H1 (cell line): ENCODE results near the gene PRXL2B. TPM values are rescaled to one million over a fixed set of nuclear protein-coding genes. Genes with fewer than 3 reads are reported as not detected.
"Not testable (repeated sequence)": the region's sequence is repeated elsewhere in the genome, so short reads cannot be mapped to it uniquely, and the experiment has no call there.

Source experiments
- CTCF ChIA-PET: fragments of 300-600 bp; sonication (Branson Sonifier 250); formaldehyde crosslinking; loops from one replicate; lab custom pipeline; 2021; ENCODE audit not compliant: partially characterized antibody; lab: Charles Lee
- POLR2A ChIA-PET: fragments of 300-600 bp; sonication (Branson Sonifier 250); formaldehyde crosslinking; loops from one replicate; lab custom pipeline; 2021; ENCODE audit warnings: inconsistent platforms; ENCODE audit not compliant: partially characterized antibody; lab: Charles Lee
- DNase-seq, 2 experiments: peaks; one replicate each; pipeline versions ENCODE4 v3.0.0 to v3.0.0-alpha.2; 2010 to 2022; ENCODE audit warnings: low spot score in 2 of 2, low read depth in 1 of 2, mixed read lengths in 1 of 2
- FAIRE-seq: peaks from 2 replicates; lab custom pipeline; 2011; peaks lifted over from hg19 to GRCh38; lab: Jason Lieb, UNC
- H2AFZ ChIP-seq: 2 replicates; pipeline ENCODE4 v1.8.1; 2012; ENCODE audit warnings: low read length, inconsistent platforms
- H2AK5ac ChIP-seq: 2 replicates; pipeline ENCODE4 v1.6.1; 2013; ENCODE audit warnings: low read depth, low read length
- H2BK120ac ChIP-seq: replicated peaks from 2 replicates; pipeline ENCODE3; 2013; ENCODE audit warnings: low read depth, low read length, inconsistent platforms
- H2BK12ac ChIP-seq: 2 replicates; pipeline ENCODE4 v1.6.1; 2013; ENCODE audit warnings: low read depth, low read length
- H2BK15ac ChIP-seq: 2 replicates; pipeline ENCODE4 v1.6.1; 2013; ENCODE audit warnings: low read length
- H2BK20ac ChIP-seq: 2 replicates; pipeline ENCODE4 v1.6.1; 2013; ENCODE audit warnings: low read length
- H2BK5ac ChIP-seq: 2 replicates; pipeline ENCODE4 v1.6.1; 2013; ENCODE audit warnings: low read depth, low read length
- H3K14ac ChIP-seq: 2 replicates; pipeline ENCODE4 v1.6.1; 2013; ENCODE audit warnings: inconsistent platforms; ENCODE audit not compliant: insufficient read length
- H3K18ac ChIP-seq: 2 replicates; pipeline ENCODE4 v1.6.1; 2013; ENCODE audit warnings: low read length; ENCODE audit errors: extremely low read depth
- H3K23ac ChIP-seq: 2 replicates; pipeline ENCODE4 v1.6.1; 2013; ENCODE audit warnings: inconsistent platforms; ENCODE audit not compliant: insufficient read length
- H3K23me2 ChIP-seq: 2 replicates; pipeline ENCODE4 v1.6.1; 2013; ENCODE audit warnings: low read depth, low read length
- H3K27ac ChIP-seq: 2 replicates; pipeline ENCODE4 v1.6.1; 2011; ENCODE audit warnings: low read depth, low read length, inconsistent platforms
- H3K27me3 ChIP-seq, 4 experiments: replicated peaks in 1 of 4; 1 replicate in 1 of 4; 2 replicates in 3 of 4; pipeline versions ENCODE4 v1.6.1 to v1.8.1; 2011 to 2013; ENCODE audit warnings: low read length in 3 of 4, mild to moderate bottlenecking in 3 of 4, inconsistent platforms in 2 of 4, mixed read lengths in 2 of 4, moderate library complexity in 1 of 4; ENCODE audit not compliant: control insufficient read depth in 3 of 4, insufficient read depth in 3 of 4; ENCODE audit errors: extremely low read depth in 1 of 4
- H3K36me3 ChIP-seq, 4 experiments: 2 replicates each; pipeline versions ENCODE4 v1.6.1 to v1.8.1; 2011 to 2013; ENCODE audit warnings: mild to moderate bottlenecking in 4 of 4, low read length in 3 of 4, moderate library complexity in 2 of 4, control low read depth in 1 of 4, inconsistent platforms in 1 of 4; ENCODE audit not compliant: insufficient read depth in 4 of 4, control insufficient read depth in 2 of 4
- H3K4ac ChIP-seq: replicated peaks from 2 replicates; pipeline ENCODE3; 2013; ENCODE audit warnings: low read length, low read depth, mixed read lengths, inconsistent platforms; ENCODE audit not compliant: insufficient read length
- H3K4me1 ChIP-seq, 4 experiments: replicated peaks in 1 of 4; 1 replicate in 1 of 4; 2 replicates in 3 of 4; pipeline versions ENCODE4 v1.6.1 to v1.8.1; 2011 to 2013; ENCODE audit warnings: low read length in 3 of 4, inconsistent platforms in 2 of 4, mixed read lengths in 1 of 4; ENCODE audit not compliant: insufficient read depth in 4 of 4, control insufficient read depth in 3 of 4
- H3K4me2 ChIP-seq, 2 experiments: 2 replicates each; pipeline versions ENCODE4 v1.6.1 to v1.8.1; 2011 to 2013; ENCODE audit warnings: low read depth in 2 of 2, low read length in 2 of 2, control low read depth in 1 of 2, inconsistent platforms in 1 of 2, mild to moderate bottlenecking in 1 of 2; ENCODE audit not compliant: insufficient read depth in 1 of 2
- H3K4me3 ChIP-seq, 4 experiments: fragments of 200-600, 300-600 bp in 1 of 4; sonication (generic), shearing (Covaris generic), sonication (Bioruptor Twin) in 1 of 4; 2 replicates each; pipeline versions ENCODE4 v1.5.1 to v1.8.1; 2011 to 2016; ENCODE audit warnings: low read length in 4 of 4, low read depth in 3 of 4, control low read depth in 2 of 4, inconsistent platforms in 2 of 4, mild to moderate bottlenecking in 2 of 4, mixed read lengths in 1 of 4, moderate library complexity in 1 of 4; ENCODE audit not compliant: insufficient read depth in 2 of 4; ENCODE audit errors: extremely low read depth in 1 of 4
- H3K56ac ChIP-seq: replicated peaks from 2 replicates; pipeline ENCODE3; 2013; ENCODE audit warnings: low read depth, mild to moderate bottlenecking, mixed read lengths, low read length, inconsistent platforms; ENCODE audit not compliant: insufficient read length
- H3K79me1 ChIP-seq: 2 replicates; pipeline ENCODE4 v1.6.1; 2013; ENCODE audit warnings: low read depth, low read length, control low read depth
- H3K79me2 ChIP-seq, 2 experiments: 2 replicates each; pipeline versions ENCODE4 v1.6.1 to v1.8.1; 2012 to 2013; ENCODE audit warnings: low read length in 2 of 2, mild to moderate bottlenecking in 2 of 2, inconsistent platforms in 1 of 2; ENCODE audit not compliant: insufficient read depth in 2 of 2, control insufficient read depth in 1 of 2
- H3K9ac ChIP-seq, 4 experiments: replicated peaks in 1 of 4; 1 replicate in 1 of 4; 2 replicates in 3 of 4; pipeline versions ENCODE4 v1.6.1 to v1.8.1; 2011 to 2013; ENCODE audit warnings: low read depth in 3 of 4, low read length in 3 of 4, control low read depth in 2 of 4, mild to moderate bottlenecking in 2 of 4, moderate library complexity in 2 of 4, inconsistent platforms in 1 of 4; ENCODE audit errors: extremely low read depth in 1 of 4
- H3K9me3 ChIP-seq, 2 experiments: 2 replicates each; pipeline versions ENCODE4 v1.6.1 to v1.8.1; 2012 to 2013; ENCODE audit warnings: mild to moderate bottlenecking in 2 of 2, moderate library complexity in 2 of 2, control low read depth in 1 of 2, inconsistent platforms in 1 of 2, low read depth in 1 of 2, low read length in 1 of 2, mixed read lengths in 1 of 2; ENCODE audit not compliant: insufficient read depth in 2 of 2
- H4K20me1 ChIP-seq, 2 experiments: replicated peaks in 1 of 2; 2 replicates each; pipeline versions ENCODE3 to v1.8.1; 2011 to 2013; ENCODE audit warnings: inconsistent platforms in 2 of 2, low read length in 2 of 2, mild to moderate bottlenecking in 1 of 2; ENCODE audit not compliant: insufficient read depth in 2 of 2, control insufficient read depth in 1 of 2
- H4K5ac ChIP-seq: 2 replicates; pipeline ENCODE4 v1.6.1; 2013; ENCODE audit warnings: low read length, low read depth, mixed read lengths, inconsistent platforms; ENCODE audit not compliant: insufficient read length
- H4K8ac ChIP-seq: 2 replicates; pipeline ENCODE4 v1.8.0; 2013; ENCODE audit warnings: mild to moderate bottlenecking, moderate library complexity, low read length, inconsistent platforms; ENCODE audit not compliant: insufficient read depth; ENCODE audit errors: extremely low read depth
- H4K91ac ChIP-seq: replicated peaks from 2 replicates; pipeline ENCODE3; 2013; ENCODE audit warnings: low read length, mixed read lengths, inconsistent platforms; ENCODE audit not compliant: insufficient read length
- WGBS, 2 experiments: shearing (Covaris generic) in 1 of 2; methylation state at CpG; one replicate each; pipeline versions ENCODE4 v1.1.6 to v1.1.7; 2013 to 2015; ENCODE audit warnings: low lambda C conversion rate in 2 of 2, mixed read lengths in 2 of 2, inconsistent platforms in 1 of 2, low coverage in 1 of 2, missing lambda C conversion rate in 1 of 2; ENCODE audit not compliant: insufficient replicate concordance in 2 of 2, insufficient coverage in 1 of 2, insufficient read length in 1 of 2; ENCODE audit errors: extremely low coverage in 1 of 2, missing lambda C conversion rate in 1 of 2; 5-methylcytosine and 5-hydroxymethylcytosine counted together
- polyA plus RNA-seq, 7 experiments: library from polyadenylated mRNA; depleted of rRNA in 3 of 7; stranded (reverse) in 5 of 7; unstranded in 2 of 7; fragments of >200 nt in 5 of 7; fragments of 200-250 nt in 2 of 7; gene quantifications; 1 replicate in 5 of 7; 2 replicates in 1 of 7; 4 replicates in 1 of 7; pipeline versions ENCODE4 v1.2.1 to v1.2.3, GENCODE V29; 2011 to 2013; ENCODE audit warnings: missing spikeins in 2 of 7, mixed read lengths in 2 of 7
- total RNA-seq: library from RNA; stranded (reverse); fragmentation: NEBNext Ultra II Directional; extraction: Animal tissue kit (Norgen Biotek cat#: 25700); gene quantifications from 2 replicates; pipeline ENCODE4 v1.2.1, GENCODE V29; 2021

Gene PRXL2B
- total and polyA plus RNA-seq, 2 of the 8 experiments (the other 6 are each of a cell fraction or from before 2014, with no cell fraction given), result 35.3 to 46.0 TPM

GRCh38 chr1:2553076-2553475 is 33.5 kb upstream of the PRXL2B start:
- H3K79me1 ChIP-seq, H3K56ac ChIP-seq, H4K5ac ChIP-seq, H2BK20ac ChIP-seq, H3K23me2 ChIP-seq, H3K9ac ChIP-seq, H2AFZ ChIP-seq, H3K9me3 ChIP-seq, DNase-seq, H3K4me3 ChIP-seq, H3K4me1 ChIP-seq, H3K36me3 ChIP-seq, H3K27me3 ChIP-seq, CTCF ChIA-PET, H4K20me1 ChIP-seq, H3K27ac ChIP-seq, H2BK120ac ChIP-seq, H2BK15ac ChIP-seq, H2BK5ac ChIP-seq, H4K91ac ChIP-seq, FAIRE-seq, H3K4me2 ChIP-seq, H2AK5ac ChIP-seq, POLR2A ChIA-PET, H2BK12ac ChIP-seq, H3K14ac ChIP-seq, H3K79me2 ChIP-seq, H3K23ac ChIP-seq, H3K18ac ChIP-seq, H4K8ac ChIP-seq, H3K4ac ChIP-seq: not testable (repeated sequence)
- WGBS, 2 experiments, result 77% methylated on average over 3 of the region's 9 CpGs; no CpG with 5 or more reads in 1 of the 2 experiments
